HEK293T (cell line): Measurements from ENCODE around the gene CCDC88C.

ENCODE experiments used
- BHLHE40 ChIP-seq: fragments of 450-650 bp; IDR thresholded peaks from 2 replicates; pipeline ENCODE4 v1.6.1; 2016; ENCODE audit warnings: mild to moderate bottlenecking, moderate library complexity, borderline replicate concordance
- CTBP1 ChIP-seq: fragments of 450-650 bp; IDR thresholded peaks from 2 replicates; pipeline ENCODE4 v1.6.1; 2016; ENCODE audit warnings: borderline replicate concordance
- ELF4 ChIP-seq: fragments of 450-650 bp; IDR thresholded peaks from 2 replicates; pipeline ENCODE4 v1.6.1; 2017; ENCODE audit warnings: antibody characterized with exemption
- FOXA1 ChIP-seq: fragments of 450-650 bp; IDR thresholded peaks from 2 replicates; pipeline ENCODE4 v1.6.1; 2016; ENCODE audit warnings: mild to moderate bottlenecking
- L3MBTL2 ChIP-seq: fragments of 450-650 bp; conservative IDR thresholded peaks from 2 replicates; pipeline ENCODE4 v1.6.1; 2016; ENCODE audit warnings: mild to moderate bottlenecking
- NFRKB ChIP-seq: fragments of 450-650 bp; IDR thresholded peaks from 2 replicates; pipeline ENCODE4 v1.6.1; 2016; ENCODE audit warnings: mild to moderate bottlenecking, moderate library complexity
- ZNF384 ChIP-seq: fragments of 450-650 bp; IDR thresholded peaks from 2 replicates; pipeline ENCODE4 v1.6.1; 2016
- TF ChIP-seq, protein P1 (sequence below): fragments of 450-650 bp; IDR thresholded peaks from 2 replicates; pipeline ENCODE4 v1.6.1; 2016

DNA sequence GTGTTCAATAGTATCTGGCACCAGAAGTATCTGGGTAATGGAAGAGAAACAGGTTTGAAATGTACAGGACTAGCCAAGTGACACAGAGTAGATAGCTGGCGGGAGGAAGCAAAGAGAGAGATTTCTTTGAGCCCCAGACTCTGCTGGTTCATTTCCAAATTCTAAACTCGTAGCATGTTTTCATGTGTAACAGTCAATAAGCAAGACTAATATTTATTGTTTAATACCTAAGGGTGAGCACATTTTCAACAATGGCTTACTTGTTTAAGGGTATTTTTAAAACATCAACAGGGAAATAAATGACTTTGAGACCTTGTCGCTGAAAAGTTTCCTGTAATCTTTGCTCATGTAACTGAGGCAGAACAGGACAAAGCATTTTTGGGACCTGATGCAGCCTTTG lies 11.8 kb upstream of the CCDC88C start:
- no peak for TF ChIP-seq ELF4
- no peak for TF ChIP-seq BHLHE40
- no peak for TF ChIP-seq FOXA1
- TF ChIP-seq ZNF384, result no peak
- TF ChIP-seq, protein P1, sequence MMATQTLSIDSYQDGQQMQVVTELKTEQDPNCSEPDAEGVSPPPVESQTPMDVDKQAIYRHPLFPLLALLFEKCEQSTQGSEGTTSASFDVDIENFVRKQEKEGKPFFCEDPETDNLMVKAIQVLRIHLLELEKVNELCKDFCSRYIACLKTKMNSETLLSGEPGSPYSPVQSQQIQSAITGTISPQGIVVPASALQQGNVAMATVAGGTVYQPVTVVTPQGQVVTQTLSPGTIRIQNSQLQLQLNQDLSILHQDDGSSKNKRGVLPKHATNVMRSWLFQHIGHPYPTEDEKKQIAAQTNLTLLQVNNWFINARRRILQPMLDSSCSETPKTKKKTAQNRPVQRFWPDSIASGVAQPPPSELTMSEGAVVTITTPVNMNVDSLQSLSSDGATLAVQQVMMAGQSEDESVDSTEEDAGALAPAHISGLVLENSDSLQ, result no peak
- no peak for TF ChIP-seq NFRKB
- no peak for TF ChIP-seq CTBP1
- TF ChIP-seq L3MBTL2, result no peak
